ENCODE data around the gene SEC22A.

The SEC22A gene

GRCh38 chr3:123298903-123299302 is 97.2 kb downstream of the SEC22A start:
- no peak overlapping the region for H3K4me3 ChIP-seq (ENCODE audit: low read depth, low read length)

DNA sequence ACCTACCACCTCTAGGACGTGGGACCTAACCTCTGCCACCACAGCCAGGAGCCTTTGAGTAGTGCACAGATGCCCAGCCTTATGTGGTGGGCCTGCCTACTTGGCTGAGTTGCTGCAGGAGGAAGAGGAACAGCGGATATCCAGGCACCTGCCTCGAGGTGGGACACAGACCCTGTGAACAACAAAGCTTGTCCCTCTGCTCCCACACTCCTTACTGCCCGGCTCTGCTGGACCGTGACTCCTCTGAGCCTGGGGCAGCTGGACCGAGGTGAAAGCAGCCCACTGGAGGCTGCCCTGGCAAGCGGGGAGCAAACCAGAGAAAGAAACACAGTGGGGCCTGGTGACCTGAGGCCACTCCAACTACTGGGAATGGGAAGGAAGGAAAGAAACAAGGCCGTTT is 97.8 kb downstream of the SEC22A start:
- DNase-seq (ENCODE audit: low read depth), result no peak
- H3K4me3 ChIP-seq (ENCODE audit: low read depth, low read length), result no peak overlapping the region

More at GRCh38 chr3:123298903-123299302, 97.2 kb downstream of the SEC22A start:
- no peak for DNase-seq (ENCODE audit: low read depth)

GRCh38 chr3:123300056-123300455 is 98.3 kb downstream of the SEC22A start:
- no peak overlapping the region for H3K4me3 ChIP-seq (ENCODE audit: low read depth, low read length)
- DNase-seq (ENCODE audit: low read depth), result no peak

- no peak for DNase-seq (ENCODE audit: low read depth)
- H3K4me3 ChIP-seq (ENCODE audit: low read depth, low read length), result no peak overlapping the region
These were observed 98.8 kb downstream of the SEC22A start for GRCh38 chr3:123300583-123300982.

DNA sequence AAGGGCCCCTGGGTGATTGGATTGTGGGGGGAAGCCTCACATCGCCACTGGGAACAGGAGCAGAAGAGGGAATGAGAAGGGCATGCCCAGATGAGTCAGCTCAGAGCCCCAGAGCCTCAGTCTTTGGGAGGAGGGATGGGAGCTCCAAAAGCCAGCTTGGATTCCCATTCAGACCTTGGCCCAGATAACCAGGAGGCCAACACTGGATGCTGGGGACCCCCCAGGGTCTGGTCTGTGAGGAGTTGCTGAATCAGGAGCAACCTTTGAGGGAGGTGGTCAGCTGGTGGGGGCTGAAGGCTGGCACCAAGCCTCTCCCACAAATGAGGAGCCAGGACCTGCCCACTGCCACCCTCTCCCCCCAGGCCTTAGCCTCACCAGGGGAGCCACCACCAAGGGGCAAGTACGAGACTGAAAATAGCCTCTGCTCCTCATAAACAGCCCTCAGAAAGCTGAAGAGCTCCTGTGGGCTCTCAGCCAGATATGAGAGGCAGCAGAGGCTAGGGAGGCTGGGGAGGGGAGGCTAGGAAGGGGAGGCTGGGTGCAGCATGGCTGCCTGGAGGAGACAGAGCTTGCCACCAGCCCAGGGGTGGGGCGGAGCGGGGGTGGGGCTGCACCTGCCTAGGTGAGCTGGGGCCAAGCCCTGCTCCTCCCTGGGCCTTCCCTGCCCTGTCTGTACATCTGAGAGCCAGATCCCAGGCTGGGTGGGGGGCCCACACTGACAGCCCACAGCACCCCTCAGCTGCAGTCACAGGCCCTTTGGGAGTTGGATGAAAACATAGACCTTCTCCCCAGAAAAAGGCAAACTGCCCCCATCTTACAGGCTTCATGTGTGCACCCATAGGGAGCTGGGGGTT is 99.8 kb downstream of the SEC22A start:
- H3K4me3 ChIP-seq (ENCODE audit: low read depth, low read length), result no peak overlapping the region
- no peak for DNase-seq (ENCODE audit: low read depth)

DNA sequence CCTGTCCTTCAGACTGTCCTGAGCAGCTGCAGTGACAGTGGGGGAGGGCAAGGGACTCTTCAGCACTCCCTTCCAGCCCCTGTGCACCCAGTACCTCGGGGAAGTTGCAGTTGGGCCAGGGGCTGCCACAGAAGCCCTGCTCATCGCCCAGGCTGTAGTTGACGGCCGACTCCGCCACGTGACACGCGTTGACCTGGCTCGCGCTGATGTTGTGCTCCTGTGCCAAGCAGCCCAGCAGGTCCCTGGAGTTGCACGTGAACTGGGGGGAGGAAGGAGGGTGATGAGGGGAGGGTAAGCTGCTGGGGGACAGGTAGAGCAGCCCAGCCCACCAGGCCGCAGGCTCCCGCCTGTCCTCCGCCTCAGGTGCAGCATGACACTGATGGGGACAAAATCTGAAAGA is 101.2 kb downstream of the SEC22A start:
- H3K4me3 ChIP-seq (ENCODE audit: low read depth, low read length), result no peak overlapping the region
- DNase-seq (ENCODE audit: low read depth), result no peak

DNA sequence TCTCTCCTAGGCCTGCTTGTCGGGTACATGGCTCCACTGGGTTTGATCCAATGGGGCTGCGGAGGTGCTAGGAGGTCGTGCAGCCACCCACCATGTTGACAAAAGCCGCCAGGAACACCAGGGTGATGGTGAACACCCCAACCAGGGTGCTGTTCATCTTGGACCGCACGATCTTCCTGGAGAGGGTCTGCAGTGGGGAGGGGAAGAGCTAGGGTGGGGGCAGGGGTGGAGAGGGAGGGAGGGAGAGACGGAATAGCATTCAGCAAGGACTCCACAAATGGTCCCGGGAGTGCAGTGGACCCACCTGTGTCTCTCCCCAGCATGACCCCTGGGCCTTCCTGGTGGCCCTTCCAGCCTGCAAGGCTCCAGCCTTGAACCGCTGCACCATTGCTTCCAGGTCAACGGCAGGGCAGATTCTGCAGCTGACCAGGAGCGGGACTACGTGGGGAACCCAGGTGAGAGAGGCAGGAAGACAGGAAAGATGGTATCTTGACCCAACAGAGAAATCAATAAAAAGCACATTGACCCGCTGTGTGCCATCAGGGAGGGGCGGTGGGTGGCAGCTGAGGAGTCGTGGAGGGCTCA is 102.3 kb downstream of the SEC22A start:
- H3K4me3 ChIP-seq (ENCODE audit: low read depth, low read length), result no peak overlapping the region
- no peak for DNase-seq (ENCODE audit: low read depth)

GRCh38 chr3:123305192-123305591 is 103.4 kb downstream of the SEC22A start:
- DNase-seq (ENCODE audit: low read depth), result no peak
- H3K4me3 ChIP-seq (ENCODE audit: low read depth, low read length), result no peak overlapping the region

- no peak overlapping the region for H3K4me3 ChIP-seq (ENCODE audit: low read depth, low read length)
- DNase-seq (ENCODE audit: low read depth), result no peak
These were observed 105.3 kb downstream of the SEC22A start for GRCh38 chr3:123307064-123307463.

GRCh38 chr3:123310186-123310585 is 108.4 kb downstream of the SEC22A start:
- DNase-seq (ENCODE audit: low read depth), result no peak
- no peak overlapping the region for H3K4me3 ChIP-seq (ENCODE audit: low read depth, low read length)

- DNase-seq (ENCODE audit: low read depth), result no peak
- no peak overlapping the region for H3K4me3 ChIP-seq (ENCODE audit: low read depth, low read length)
These were observed 109.0 kb downstream of the SEC22A start for GRCh38 chr3:123310741-123311140.

- no peak overlapping the region for H3K4me3 ChIP-seq (ENCODE audit: low read depth, low read length)
- no peak for DNase-seq (ENCODE audit: low read depth)
These were observed 109.5 kb downstream of the SEC22A start for GRCh38 chr3:123311201-123311600.

DNA sequence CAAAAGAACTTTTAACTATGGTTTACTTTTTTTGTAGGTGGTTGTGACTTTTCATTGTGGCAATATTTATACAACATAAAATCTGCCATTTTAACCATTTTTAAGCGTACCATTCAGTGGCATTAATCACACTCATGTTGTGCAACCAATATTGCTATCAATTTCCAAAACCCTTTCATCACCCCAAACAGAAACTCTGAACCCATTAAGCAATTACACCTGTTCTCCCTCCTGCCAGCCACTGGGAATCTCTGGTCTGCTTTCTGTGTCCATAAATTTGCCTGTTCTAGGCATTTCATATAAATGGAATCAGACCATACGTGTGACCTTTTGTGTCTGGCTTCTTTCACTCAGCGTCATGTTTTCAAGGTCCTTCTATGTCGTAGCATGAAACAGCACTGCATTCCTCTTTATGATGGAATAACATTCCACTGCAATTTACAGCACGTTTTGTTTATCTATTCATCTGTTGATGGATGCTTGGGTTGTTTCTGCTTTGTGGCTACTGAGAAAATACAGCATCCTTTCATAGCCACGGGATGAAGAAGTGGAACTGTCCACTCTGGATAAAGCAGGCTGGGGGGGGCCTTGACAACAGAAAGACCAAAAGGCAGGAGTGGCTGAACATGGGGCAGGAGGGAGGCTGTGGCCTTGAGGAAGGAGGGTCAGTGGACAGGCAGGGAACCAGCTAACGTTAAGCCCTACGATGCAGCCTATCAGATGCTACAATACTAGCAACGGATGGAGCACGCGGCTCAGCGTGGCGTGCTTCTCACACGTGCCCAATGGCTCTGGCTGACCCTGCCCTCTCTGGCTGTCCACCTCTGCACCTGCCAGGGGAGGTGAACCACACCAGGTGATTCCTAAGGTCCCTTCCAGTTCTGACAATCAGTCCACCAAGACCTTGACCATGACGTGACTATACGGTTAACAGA is 110.9 kb downstream of the SEC22A start:
- DNase-seq (ENCODE audit: low read depth), result no peak

GRCh38 chr3:123313889-123314288 is 112.1 kb downstream of the SEC22A start:
- no peak for DNase-seq (ENCODE audit: low read depth)
- H3K4me3 ChIP-seq (ENCODE audit: low read depth, low read length), result no peak overlapping the region

More for the DNA sequence above, 110.9 kb downstream of the SEC22A start:
- no peak overlapping the region for H3K4me3 ChIP-seq (ENCODE audit: low read depth, low read length)

- DNase-seq (ENCODE audit: low read depth), result no peak
- H3K4me3 ChIP-seq (ENCODE audit: low read depth, low read length), result no peak overlapping the region
These were observed 112.9 kb downstream of the SEC22A start for GRCh38 chr3:123314359-123315270.

DNA sequence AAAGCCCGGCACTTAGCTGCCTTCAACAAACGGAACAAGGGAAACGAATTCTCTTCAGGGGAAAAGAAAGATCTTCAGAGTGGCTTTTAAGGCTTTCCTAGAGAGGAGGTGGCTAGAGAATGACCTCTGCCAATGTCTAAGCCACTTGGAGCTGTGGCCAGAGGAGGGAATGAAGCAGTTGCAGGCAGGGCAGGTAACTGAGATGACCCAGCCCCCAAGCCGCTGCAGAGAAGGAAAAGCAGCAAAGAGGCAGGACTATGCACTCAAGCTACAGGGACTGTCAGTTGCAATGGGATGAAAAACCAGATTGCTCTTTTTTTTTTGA is 113.5 kb downstream of the SEC22A start:
- no peak overlapping the region for H3K4me3 ChIP-seq (ENCODE audit: low read depth, low read length)
- DNase-seq (ENCODE audit: low read depth), result no peak

GRCh38 chr3:123317716-123318115 is 116.0 kb downstream of the SEC22A start:
- no peak for DNase-seq (ENCODE audit: low read depth)
- no peak overlapping the region for H3K4me3 ChIP-seq (ENCODE audit: low read depth, low read length)

DNA sequence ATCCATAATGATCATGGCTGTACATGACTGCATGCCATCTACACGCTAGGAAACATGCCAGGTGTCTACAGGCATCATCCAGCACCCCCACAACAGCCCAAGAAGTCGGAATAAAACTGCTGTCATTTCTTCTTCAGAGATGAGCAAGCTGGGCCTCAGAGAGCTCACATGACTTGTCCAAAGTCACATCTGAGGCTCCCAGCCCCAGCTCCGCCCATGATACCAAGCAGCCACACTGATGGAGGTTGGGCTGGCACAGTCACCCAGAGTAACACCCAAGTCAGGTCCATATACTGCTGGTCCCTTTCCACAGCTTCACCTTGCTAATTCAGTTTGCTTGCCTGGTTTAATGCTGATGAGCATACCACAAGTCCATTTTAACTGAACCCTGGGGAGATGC is 116.6 kb downstream of the SEC22A start:
- DNase-seq (ENCODE audit: low read depth), result no peak
- H3K4me3 ChIP-seq (ENCODE audit: low read depth, low read length), result no peak overlapping the region

DNA sequence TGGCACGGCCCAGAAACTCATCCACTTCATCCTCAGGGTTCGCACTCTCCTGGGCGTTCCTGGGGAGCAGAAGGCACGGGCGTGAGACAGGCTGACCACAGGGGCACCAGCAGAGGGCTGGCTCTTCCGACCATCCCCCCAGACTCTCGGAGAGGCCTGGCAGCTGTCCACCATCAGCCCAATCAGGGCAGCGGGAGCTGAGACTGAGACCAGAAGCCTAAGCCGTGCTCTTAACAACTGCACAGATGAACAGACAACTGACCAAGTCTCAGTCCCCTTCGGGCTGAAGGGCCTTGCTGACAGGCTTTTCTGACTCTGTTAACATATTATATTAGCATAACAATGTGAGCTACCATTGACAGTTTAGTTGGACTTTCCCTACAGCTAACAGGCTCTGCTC is 118.0 kb downstream of the SEC22A start:
- H3K4me3 ChIP-seq (ENCODE audit: low read depth, low read length), result no peak overlapping the region
- no peak for DNase-seq (ENCODE audit: low read depth)
